NCI-H2227 treated with DMSO at 0.1 percent for 48 hours (cell line): Measurements from ENCODE around the gene MCTP1.

Experiments used
- DNase-seq: peaks from one replicate; lab custom pipeline; 2025; lab: John Stamatoyannopoulos, UW

The MCTP1 gene

DNA sequence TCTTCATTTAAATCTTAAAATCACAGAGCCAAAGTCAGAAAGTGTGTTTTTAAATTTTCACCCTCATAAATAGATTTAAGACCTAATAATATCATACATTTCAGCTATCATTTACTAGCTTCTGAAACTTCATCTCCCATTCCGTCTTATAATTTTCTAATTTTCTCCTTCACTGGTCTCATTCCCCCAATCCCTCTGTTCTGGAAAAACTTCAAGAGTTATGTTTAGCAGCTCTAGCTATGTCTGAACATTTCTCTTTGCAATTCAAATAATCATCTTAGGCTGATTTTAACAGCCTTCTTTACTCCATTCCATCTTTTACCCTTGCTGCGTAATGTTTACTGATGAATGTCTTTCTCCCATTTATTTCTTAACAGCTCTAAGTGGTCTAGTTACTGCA is 474.0 kb downstream of the MCTP1 start:
- no peak for DNase-seq

- DNase-seq, result no peak
These were observed 474.6 kb downstream of the MCTP1 start for GRCh38 chr5:94810281-94810680.

DNA sequence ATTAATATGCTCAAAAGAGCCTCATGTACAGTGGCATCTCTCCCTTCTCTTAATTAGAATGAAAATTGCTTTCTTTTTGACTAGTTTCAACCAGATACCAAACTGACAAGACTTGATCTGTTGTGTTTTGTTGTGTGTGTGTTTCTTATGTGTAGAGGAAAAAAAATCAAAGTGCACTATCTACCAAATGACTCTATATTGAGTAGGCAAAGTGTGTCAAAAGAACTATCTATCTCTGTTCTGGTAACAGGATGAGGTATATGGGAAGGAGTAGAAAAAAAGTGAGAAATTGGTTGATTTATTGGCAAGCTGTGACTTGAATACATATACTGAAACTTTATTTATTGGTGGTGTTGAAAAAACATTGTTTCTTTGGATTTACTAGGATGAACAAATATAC is 476.4 kb downstream of the MCTP1 start:
- DNase-seq, result no peak

GRCh38 chr5:94807985-94808384 is 476.9 kb downstream of the MCTP1 start:
- DNase-seq, result no peak

DNA sequence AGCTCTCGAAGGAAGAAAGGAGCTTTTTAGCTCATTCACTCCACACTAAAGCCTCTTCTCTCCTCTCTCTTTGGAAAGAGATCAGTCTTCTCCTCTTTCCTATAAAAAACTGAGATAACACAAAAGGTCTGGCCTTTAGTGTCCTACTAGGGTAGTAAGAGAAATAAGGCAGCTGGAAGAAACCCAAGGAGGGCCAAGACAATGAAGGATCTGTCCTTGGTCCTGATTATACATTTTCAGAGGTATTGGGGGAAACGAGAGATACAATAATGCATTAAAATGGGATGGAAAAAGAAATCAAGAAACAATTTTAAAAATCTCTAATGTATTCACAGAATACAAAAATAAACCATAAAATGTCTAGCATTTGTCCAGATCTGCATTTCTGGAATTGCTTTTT is 482.4 kb downstream of the MCTP1 start:
- DNase-seq, result no peak

DNA sequence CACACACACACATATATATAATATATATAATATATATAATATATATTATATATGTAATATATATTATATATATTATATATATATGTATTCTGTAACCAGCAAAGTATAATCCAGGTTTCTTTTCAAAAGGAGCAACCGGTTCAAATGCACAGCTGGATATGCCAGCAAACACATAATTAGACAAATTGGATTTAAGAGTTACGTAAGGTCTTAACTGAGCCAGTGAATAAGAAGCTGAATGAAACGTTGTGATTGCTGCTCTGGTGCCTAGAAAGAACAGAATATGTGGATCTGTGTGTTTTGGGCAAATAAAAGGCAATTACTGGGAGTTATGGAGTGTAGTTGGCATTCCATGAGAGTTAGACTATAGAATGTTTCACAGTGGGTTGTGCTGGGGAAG is 488.3 kb downstream of the MCTP1 start:
- no peak for DNase-seq

DNA sequence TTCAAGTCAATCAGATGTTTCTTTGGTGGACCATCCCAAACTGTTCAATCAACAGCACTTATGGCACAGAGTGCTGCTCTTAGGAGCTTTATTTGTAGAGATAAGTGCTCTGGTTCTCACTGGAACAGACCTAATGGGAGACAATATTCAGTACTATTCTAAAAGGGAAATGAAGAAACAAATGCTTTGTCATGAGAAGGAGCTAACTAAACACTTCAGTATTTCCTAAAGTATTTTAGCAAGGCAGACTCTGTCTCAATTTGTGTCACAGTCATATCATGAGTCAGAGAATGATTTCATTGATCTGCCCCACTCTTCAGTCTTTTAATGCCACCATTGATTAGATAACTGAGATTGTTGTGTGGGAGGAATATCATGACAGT is 491.1 kb downstream of the MCTP1 start:
- no peak for DNase-seq

- DNase-seq, result no peak
These were observed 491.6 kb downstream of the MCTP1 start for GRCh38 chr5:94793113-94793815.

GRCh38 chr5:94791829-94792228 is 493.1 kb downstream of the MCTP1 start:
- DNase-seq, result no peak

DNA sequence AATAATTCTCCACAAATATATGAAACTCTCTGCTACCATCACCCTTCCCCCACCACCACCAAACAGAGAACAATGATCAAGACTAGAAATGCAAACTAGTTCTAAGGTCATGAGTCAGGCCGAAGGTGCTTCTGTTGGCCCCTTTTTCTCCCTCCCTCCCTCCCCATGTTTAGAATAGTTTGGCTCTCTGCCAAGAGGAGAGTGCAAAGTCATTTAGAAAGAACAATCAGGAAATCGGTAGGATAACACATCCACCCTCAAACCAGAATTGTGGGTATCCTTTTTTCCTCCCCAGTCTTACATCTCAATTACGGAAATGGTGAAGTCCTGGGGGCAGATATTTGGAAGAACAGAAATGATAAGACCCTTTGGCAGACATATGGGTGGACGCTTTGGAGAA is 496.4 kb downstream of the MCTP1 start:
- DNase-seq, result no peak

- no peak for DNase-seq
These were observed 500.1 kb downstream of the MCTP1 start for GRCh38 chr5:94784536-94785505.

DNA sequence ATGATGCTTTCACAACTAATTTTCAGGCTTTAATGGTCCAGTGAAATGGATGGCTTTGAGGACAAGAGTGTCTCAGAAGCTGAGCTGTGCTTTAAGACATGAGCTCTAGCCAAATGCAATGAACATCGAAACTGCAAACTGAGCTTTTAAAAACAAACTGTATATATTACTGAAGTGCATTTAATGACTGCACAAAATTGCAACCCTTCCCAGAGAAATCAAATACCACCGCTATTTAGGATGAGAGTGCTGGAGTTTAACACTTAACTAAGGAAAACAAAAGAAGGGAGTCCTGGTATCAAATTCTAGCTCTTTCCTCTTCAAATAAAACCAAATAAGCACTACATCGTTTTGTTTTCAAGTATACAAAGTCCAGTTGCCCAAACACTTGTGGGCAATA is 502.5 kb downstream of the MCTP1 start:
- no peak for DNase-seq

DNA sequence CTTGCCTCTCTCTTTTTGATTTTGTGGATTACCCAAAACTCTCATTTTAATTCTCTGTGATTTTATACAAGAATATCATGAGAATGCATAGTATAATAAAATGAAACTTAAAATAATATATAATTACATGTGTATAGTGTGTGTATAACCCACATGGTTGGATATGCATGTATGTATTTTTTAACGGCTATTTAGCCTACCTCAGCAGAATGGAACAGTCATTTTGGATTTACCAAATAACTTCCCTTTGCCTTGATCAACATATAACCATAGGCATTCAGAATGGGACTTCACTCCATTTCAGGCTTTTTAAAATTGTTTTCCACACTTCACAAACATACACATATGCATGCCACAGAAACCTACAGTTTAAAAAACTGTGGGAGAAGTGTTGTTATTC is 505.2 kb downstream of the MCTP1 start:
- no peak for DNase-seq

GRCh38 chr5:94778732-94779131 is 506.2 kb downstream of the MCTP1 start:
- no peak for DNase-seq

- DNase-seq, result no peak
These were observed 506.6 kb downstream of the MCTP1 start for GRCh38 chr5:94778299-94778698.

- no peak for DNase-seq
These were observed 507.6 kb downstream of the MCTP1 start for GRCh38 chr5:94777056-94777880.

- DNase-seq, result no peak
These were observed 508.7 kb downstream of the MCTP1 start for GRCh38 chr5:94776167-94776566.

DNA sequence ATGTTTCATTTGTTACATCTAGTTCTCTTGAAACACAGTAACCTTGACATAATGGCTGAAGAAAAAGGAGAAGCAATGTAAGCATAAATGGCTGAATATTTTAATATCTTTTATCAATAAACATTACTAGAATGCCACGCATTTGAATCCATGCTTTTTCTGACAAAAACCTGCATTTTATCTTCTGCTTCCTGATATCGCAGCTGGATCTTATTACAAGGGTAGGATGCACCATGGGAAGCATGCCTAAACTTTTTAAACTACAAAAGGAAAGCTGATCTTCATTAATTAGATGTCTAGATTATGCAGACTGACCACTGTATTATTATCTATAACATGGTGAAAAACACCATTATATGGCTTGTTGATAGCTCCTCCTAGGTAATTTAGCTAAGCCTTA is 509.8 kb downstream of the MCTP1 start:
- no peak for DNase-seq

DNA sequence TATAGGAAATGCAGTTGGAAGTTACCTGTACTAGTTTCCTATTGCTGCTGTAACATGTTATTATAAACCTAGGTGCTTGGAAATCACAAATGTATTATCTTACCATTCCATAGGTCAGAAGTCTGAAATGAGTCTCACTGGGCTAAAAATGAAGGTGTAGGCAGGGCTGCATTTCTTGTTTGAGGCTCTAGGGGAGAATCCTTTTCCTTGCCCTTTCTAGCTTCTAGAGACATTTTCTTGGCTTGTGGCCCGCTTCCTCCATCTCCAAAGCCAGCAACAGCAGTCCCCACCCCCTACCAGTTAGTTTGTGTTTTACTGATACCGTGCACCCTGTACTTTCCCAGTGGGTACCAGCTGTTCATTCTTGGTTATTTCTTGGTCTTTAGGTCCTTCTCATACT is 513.2 kb downstream of the MCTP1 start:
- DNase-seq, result no peak

- DNase-seq, result no peak
These were observed 514.9 kb downstream of the MCTP1 start for GRCh38 chr5:94769996-94770395.

DNA sequence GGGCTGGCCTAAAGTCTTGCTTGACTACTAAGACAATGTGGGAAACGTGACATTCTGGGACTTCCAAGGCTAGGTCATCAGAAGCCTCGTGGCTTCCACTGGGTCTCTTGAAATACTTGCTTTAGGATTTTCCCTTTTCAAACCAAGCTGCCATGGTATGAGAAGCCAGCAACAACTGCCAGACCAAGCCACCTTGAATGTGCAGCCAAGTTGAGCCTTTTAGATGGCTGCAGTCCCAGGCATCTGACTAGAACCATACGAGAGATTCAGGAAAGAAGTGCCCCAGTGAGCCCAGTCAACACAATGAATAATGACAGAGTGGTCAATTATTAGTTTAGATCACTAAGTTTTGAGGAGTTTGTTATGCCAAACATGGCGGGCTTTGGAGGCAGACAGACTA is 523.1 kb downstream of the MCTP1 start:
- DNase-seq, result no peak

DNA sequence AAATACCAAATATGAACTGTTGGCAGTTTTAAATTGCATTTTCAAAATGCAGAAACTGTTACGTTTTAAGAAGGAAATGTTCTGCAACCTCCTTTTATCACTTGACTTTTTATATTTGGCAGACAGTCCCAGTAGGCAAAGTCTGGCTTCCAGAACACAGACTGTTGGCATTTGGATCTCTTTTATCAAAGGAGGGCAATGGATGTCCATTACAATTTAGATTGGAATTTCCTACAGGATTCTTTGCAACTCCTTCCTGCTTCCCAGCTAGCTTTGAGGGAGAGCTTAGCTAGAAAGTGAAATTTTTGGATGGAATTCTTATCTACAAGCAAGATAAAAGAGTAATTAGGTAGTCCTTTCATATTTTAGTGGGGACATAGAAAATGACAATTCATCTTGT is 523.8 kb downstream of the MCTP1 start:
- DNase-seq, result no peak

DNA sequence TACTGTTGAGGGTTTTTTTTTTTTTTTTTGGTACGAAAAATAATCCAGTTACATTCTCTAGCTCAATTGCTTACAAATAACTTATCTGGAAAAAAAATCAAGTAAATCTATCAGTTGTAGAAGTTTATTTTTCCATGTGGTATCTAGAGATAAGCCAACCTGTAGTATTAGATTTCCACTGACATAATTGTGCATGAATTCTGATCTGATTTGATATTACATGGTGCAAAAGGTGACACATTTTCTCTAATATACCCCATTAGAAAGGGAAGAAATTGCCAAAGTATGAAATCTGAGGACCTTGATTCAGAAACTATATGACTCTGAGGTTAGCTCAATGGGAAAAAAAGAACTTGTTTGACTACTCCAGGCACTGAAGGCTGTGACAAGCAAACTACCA is 524.9 kb downstream of the MCTP1 start:
- DNase-seq, result no peak
